ENCODE measurements around the gene GPC6. TPM values are rescaled to one million over a fixed set of nuclear protein-coding genes. Genes with fewer than 3 reads are reported as not detected.

The GPC6 gene
- total RNA-seq, 1 experiment from 2014 or later = 0.22 TPM

DNA sequence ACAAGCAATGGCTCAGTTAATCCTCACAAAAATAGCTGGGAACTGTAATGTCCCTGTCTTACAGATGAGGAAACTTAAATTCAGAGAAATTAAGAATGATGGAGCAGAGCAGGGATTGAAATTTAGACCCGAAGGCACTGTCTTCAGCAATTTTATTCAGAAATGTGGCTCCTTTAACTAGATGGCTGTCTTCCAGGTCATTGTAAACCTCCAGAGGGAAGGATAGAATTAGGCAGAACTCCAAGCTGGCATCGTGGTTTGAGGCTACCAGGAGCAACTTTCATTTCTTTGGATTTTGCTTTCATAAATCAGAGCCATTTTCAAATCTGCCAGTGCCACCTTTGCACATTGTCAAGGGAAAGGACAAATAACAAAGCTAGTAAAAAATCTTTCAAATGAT is 913.9 kb downstream of the GPC6 start:
- no peak for TF ChIP-seq MAX (IDR thresholded peaks at IDR 0.05)
- TF ChIP-seq, protein P1, sequence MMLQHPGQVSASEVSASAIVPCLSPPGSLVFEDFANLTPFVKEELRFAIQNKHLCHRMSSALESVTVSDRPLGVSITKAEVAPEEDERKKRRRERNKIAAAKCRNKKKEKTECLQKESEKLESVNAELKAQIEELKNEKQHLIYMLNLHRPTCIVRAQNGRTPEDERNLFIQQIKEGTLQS (IDR thresholded peaks at IDR 0.05) = no peak
- TF ChIP-seq POLR2AphosphoS5 (IDR thresholded peaks at IDR 0.05; ENCODE audit: low read depth, low read length) = no peak
- no peak for TF ChIP-seq CTCF (IDR thresholded peaks at IDR 0.05 in 2 of 3, conservative IDR thresholded peaks at IDR 0.05 in 1 of 3; ENCODE audit: borderline replicate concordance in 1 of 3, insufficient read depth in 1 of 3, low read depth in 2 of 3, low read length in 2 of 3)
- no peak for TF ChIP-seq SIN3A (IDR thresholded peaks at IDR 0.05; ENCODE audit: low read depth)
- TF ChIP-seq CBX3 (IDR thresholded peaks at IDR 0.05; ENCODE audit: low read depth) = no peak
- TF ChIP-seq REST (IDR thresholded peaks at IDR 0.05; ENCODE audit: low read depth) = no peak
- no peak for TF ChIP-seq EZH2phosphoT487 (IDR thresholded peaks at IDR 0.05; ENCODE audit: borderline replicate concordance)
- no peak for TF ChIP-seq RAD21 (IDR thresholded peaks at IDR 0.05; ENCODE audit: low read depth)
- TF ChIP-seq EGR1 (IDR thresholded peaks at IDR 0.05; ENCODE audit: low read depth) = no peak
- TF ChIP-seq YY1 (IDR thresholded peaks at IDR 0.05; ENCODE audit: extremely low read depth, insufficient replicate concordance, low read depth, low read length) = no peak
- TF ChIP-seq SP1 (IDR thresholded peaks at IDR 0.05; ENCODE audit: low read depth) = no peak
- no peak for TF ChIP-seq SRF (IDR thresholded peaks at IDR 0.05; ENCODE audit: low read depth)
- no peak for TF ChIP-seq ZNF274 (IDR thresholded peaks at IDR 0.05; ENCODE audit: low read depth, low read length)
- no peak for TF ChIP-seq CEBPB (IDR thresholded peaks at IDR 0.05; ENCODE audit: low read depth)
- Histone ChIP-seq H3K27me3 (ENCODE audit: insufficient read depth, low read length) (no peaks in the 10 kb centered on the region), H3K4me1 (ENCODE audit: control insufficient read depth in 1 of 2, insufficient read depth in 2 of 2, low read length in 2 of 2) (no peaks in the 10 kb centered on the region), H3K4me2 (ENCODE audit: low read length) (no peak overlapping the region), H3K9me2 (ENCODE audit: insufficient read depth) (no peaks in the 10 kb centered on the region), H3K79me2 (ENCODE audit: insufficient read depth, low read length) (no peaks in the 10 kb centered on the region), H2AFZ (ENCODE audit: low read depth, low read length, poor library complexity, severe bottlenecking) (no peak overlapping the region), H3K27ac (ENCODE audit: low read depth, low read length) (no peak overlapping the region), H3K4me3 (replicated peaks in 1 of 2; ENCODE audit: low read depth in 1 of 2, low read length in 2 of 2) (no peak overlapping the region), H3K9ac (ENCODE audit: low read length) (no peak overlapping the region), H3K9me3 (ENCODE audit: control insufficient read depth in 1 of 2, insufficient read depth in 1 of 2, low read depth in 1 of 2, low read length in 2 of 2) (peaks cover 0 to 15% of the 10 kb centered on the region in 2 experiments; a peak in 2 of 4 replicates), H4K20me1 (ENCODE audit: insufficient read depth) (no peaks in the 10 kb centered on the region), H3K36me3 (ENCODE audit: control insufficient read depth in 1 of 2, insufficient read depth in 2 of 2, low read length in 2 of 2) (no peaks in the 10 kb centered on the region)
- ATAC-seq = no peak
- RAD21 ChIA-PET (ENCODE audit: low non-redundant PET in 1 of 2, low total read pairs in 2 of 2, uncharacterized antibody in 2 of 2, unreplicated experiment in 2 of 2) = no interaction called here
- DNase-seq (ENCODE audit: low read depth, low spot score) = no peak
- POLR2A ChIA-PET = no interaction called here
- intact Hi-C loops (cut with micrococcal nuclease) = no loop called here
- no TSS peak for BruUV-seq (replicated peaks)
- CTCF ChIA-PET = no interaction called here
